GM10266 (cell line): Measurements from ENCODE around the gene CD53.

Experiments used
- DNase-seq: peaks from one replicate; pipeline ENCODE4 v3.0.0; 2012; ENCODE audit errors: extremely low spot score
- CTCF ChIP-seq: IDR thresholded peaks from 2 replicates; pipeline ENCODE4 v1.5.1; 2012; ENCODE audit warnings: mild to moderate bottlenecking, low read depth; ENCODE audit not compliant: control insufficient read depth, insufficient read depth; ENCODE audit errors: missing control alignments

Gene CD53

GRCh38 chr1:110888641-110889040, 15.7 kb downstream of the CD53 start:
- TF ChIP-seq CTCF, result no peak
- no peak for DNase-seq

GRCh38 chr1:110890474-110891196, 17.7 kb downstream of the CD53 start:
- DNase-seq, result no peak
- TF ChIP-seq CTCF, result no peak

GRCh38 chr1:110893908-110894490, 21.1 kb downstream of the CD53 start:
- DNase-seq, result no peak

GRCh38 chr1:110896090-110896489, 23.1 kb downstream of the CD53 start:
- DNase-seq, result no peak
- no peak for TF ChIP-seq CTCF

More at GRCh38 chr1:110893908-110894490, 21.1 kb downstream of the CD53 start:
- TF ChIP-seq CTCF, result no peak

- no peak for DNase-seq
- no peak for TF ChIP-seq CTCF
These were observed 24.7 kb downstream of the CD53 start for GRCh38 chr1:110897681-110898080.

GRCh38 chr1:110898734-110899457, 25.9 kb downstream of the CD53 start:
- no peak for DNase-seq
- no peak for TF ChIP-seq CTCF

GRCh38 chr1:110899458-110899843, 26.5 kb downstream of the CD53 start:
- no peak for DNase-seq
- TF ChIP-seq CTCF, result no peak
